Chondrocyte (in vitro differentiated cells): ENCODE results near the gene TRIM2. TPM values are rescaled to one million over a fixed set of nuclear protein-coding genes. Genes with fewer than 3 reads are reported as not detected.

ENCODE experiments used
- DNase-seq: peaks from one replicate; pipeline ENCODE4 v3.0.0; 2021; ENCODE audit warnings: mixed read lengths, low spot score
- H3K27ac Mint-ChIP-seq: one replicate; pipeline ENCODE4 v1.8.0; 2021; ENCODE audit warnings: mild to moderate bottlenecking, moderate library complexity, mixed read lengths; ENCODE audit not compliant: unreplicated experiment
- H3K27me3 Mint-ChIP-seq: 2 replicates; pipeline ENCODE4 v1.8.0; 2021; ENCODE audit warnings: low read depth, mixed read lengths
- H3K36me3 Mint-ChIP-seq: 2 replicates; pipeline ENCODE4 v1.8.0; 2021; ENCODE audit warnings: low read depth, mixed read lengths
- H3K4me1 Mint-ChIP-seq: 2 replicates; pipeline ENCODE4 v1.8.0; 2021; ENCODE audit warnings: low read depth, mild to moderate bottlenecking, mixed read lengths
- H3K4me3 Mint-ChIP-seq: one replicate; pipeline ENCODE4 v1.8.0; 2021; ENCODE audit warnings: mild to moderate bottlenecking, moderate library complexity, mixed read lengths; ENCODE audit not compliant: unreplicated experiment
- H3K9me3 Mint-ChIP-seq: 2 replicates; pipeline ENCODE4 v1.8.0; 2021; ENCODE audit warnings: low read depth, mixed read lengths
- CTCF ChIP-seq: fragments of 200-600 bp; sonication (generic); IDR thresholded peaks from 2 replicates; pipeline ENCODE4 v1.5.0; 2021; ENCODE audit warnings: antibody characterized with exemption, mild to moderate bottlenecking, moderate library complexity
- total RNA-seq: library from RNA; stranded (reverse); gene quantifications from 3 replicates; pipeline ENCODE4 v1.2.1, GENCODE V29; 2021

The TRIM2 gene
- total RNA-seq, 1 donor from 2014 or later = 18.2 TPM

GRCh38 chr4:153366486-153366885, 162.2 kb downstream of the TRIM2 start:
- Mint-ChIP-seq H3K27me3 (no peaks in the 10 kb centered on the region), H3K27ac (no peak overlapping the region), H3K36me3 (peaks cover 2% of the 10 kb centered on the region), H3K4me1 (no peaks in the 10 kb centered on the region), H3K9me3 (peaks cover 13% of the 10 kb centered on the region), H3K4me3 (no peak overlapping the region)
- DNase-seq = no peak
- no peak for TF ChIP-seq CTCF

- H3K36me3 Mint-ChIP-seq = peaks cover 2% of the 10 kb centered on the region
- no peaks in the 10 kb centered on the region for H3K4me1 Mint-ChIP-seq
- H3K4me3 Mint-ChIP-seq = no peak overlapping the region
- TF ChIP-seq CTCF = no peak
- H3K27ac Mint-ChIP-seq = no peak overlapping the region
- peaks cover 18% of the 10 kb centered on the region for H3K9me3 Mint-ChIP-seq
- no peak for DNase-seq
- H3K27me3 Mint-ChIP-seq = no peaks in the 10 kb centered on the region
These were observed 162.8 kb downstream of the TRIM2 start for GRCh38 chr4:153367092-153367491.

- DNase-seq = no peak
- no peak overlapping the region for H3K4me3 Mint-ChIP-seq
- no peak overlapping the region for H3K27ac Mint-ChIP-seq
- peaks cover under 1% of the 10 kb centered on the region for H3K4me1 Mint-ChIP-seq
- no peaks in the 10 kb centered on the region for H3K27me3 Mint-ChIP-seq
- no peak for TF ChIP-seq CTCF
- peaks cover 5% of the 10 kb centered on the region for H3K36me3 Mint-ChIP-seq
- H3K9me3 Mint-ChIP-seq = peaks cover 24% of the 10 kb centered on the region
These were observed 164.8 kb downstream of the TRIM2 start for GRCh38 chr4:153369021-153369420.

GRCh38 chr4:153371701-153372234, 167.5 kb downstream of the TRIM2 start:
- Mint-ChIP-seq H3K27ac (no peak overlapping the region), H3K9me3 (peaks cover 15% of the 10 kb centered on the region), H3K4me1 (peaks cover 13% of the 10 kb centered on the region), H3K36me3 (peaks cover 5% of the 10 kb centered on the region), H3K4me3 (no peak overlapping the region), H3K27me3 (no peaks in the 10 kb centered on the region)
- no peak for TF ChIP-seq CTCF
- no peak for DNase-seq

GRCh38 chr4:153372967-153373562, 168.8 kb downstream of the TRIM2 start:
- Mint-ChIP-seq H3K9me3 (peaks cover 15% of the 10 kb centered on the region), H3K4me1 (peaks cover 13% of the 10 kb centered on the region), H3K27me3 (no peaks in the 10 kb centered on the region), H3K36me3 (peaks cover 5% of the 10 kb centered on the region), H3K27ac (no peak overlapping the region), H3K4me3 (no peak overlapping the region)
- no peak for DNase-seq
- no peak for TF ChIP-seq CTCF
